Fibroblast of lung (primary cell): ENCODE results near the gene PXYLP1. TPM values are rescaled to one million over a fixed set of nuclear protein-coding genes. Genes with fewer than 3 reads are reported as not detected.

Experiments
- DNase-seq, 2 donors: peaks; one replicate each; pipeline versions ENCODE4 v3.0.0 to v3.0.0-alpha.2; 2010; ENCODE audit warnings: low read depth in 2 of 2
- H2AFZ ChIP-seq: 2 replicates; pipeline ENCODE4 v1.5.1; 2012; ENCODE audit warnings: low read length, control low read depth, inconsistent platforms
- H3K27ac ChIP-seq: 2 replicates; pipeline ENCODE4 v1.5.1; 2011; ENCODE audit warnings: low read length, control low read depth; ENCODE audit not compliant: insufficient read depth
- H3K27me3 ChIP-seq: 2 replicates; pipeline ENCODE4 v1.5.1; 2011; ENCODE audit warnings: mild to moderate bottlenecking, low read length; ENCODE audit not compliant: control insufficient read depth, insufficient read depth
- H3K36me3 ChIP-seq: 2 replicates; pipeline ENCODE4 v1.5.1; 2011; ENCODE audit warnings: low read length; ENCODE audit not compliant: control insufficient read depth, insufficient read depth
- H3K4me1 ChIP-seq: 2 replicates; pipeline ENCODE4 v1.5.1; 2011; ENCODE audit warnings: low read length; ENCODE audit not compliant: control insufficient read depth, insufficient read depth; ENCODE audit errors: extremely low read depth
- H3K4me2 ChIP-seq: 2 replicates; pipeline ENCODE4 v1.5.1; 2011; ENCODE audit warnings: low read length, control low read depth; ENCODE audit not compliant: insufficient read depth; ENCODE audit errors: extremely low read depth
- H3K4me3 ChIP-seq, 4 experiments: fragments of 200-600 bp in 1 of 4; sonication (generic) in 1 of 4; replicated peaks in 1 of 4; 2 replicates each; pipeline ENCODE4 v1.5.1; 2011 to 2016; ENCODE audit warnings: low read length in 4 of 4, low read depth in 3 of 4, mild to moderate bottlenecking in 3 of 4, control low read depth in 2 of 4, inconsistent platforms in 1 of 4, mixed read lengths in 1 of 4; ENCODE audit not compliant: insufficient read depth in 1 of 4; ENCODE audit errors: control extremely low read depth in 1 of 4
- H3K79me2 ChIP-seq: 2 replicates; pipeline ENCODE4 v1.5.1; 2012; ENCODE audit warnings: mild to moderate bottlenecking, low read length, inconsistent platforms; ENCODE audit not compliant: control insufficient read depth, insufficient read depth
- H3K9ac ChIP-seq: 2 replicates; pipeline ENCODE4 v1.5.1; 2011; ENCODE audit warnings: mild to moderate bottlenecking, low read length, control low read depth; ENCODE audit not compliant: insufficient read depth
- H3K9me3 ChIP-seq: 2 replicates; pipeline ENCODE4 v1.5.1; 2012; ENCODE audit warnings: low read depth, low read length; ENCODE audit not compliant: control insufficient read depth, insufficient read depth
- H4K20me1 ChIP-seq: 2 replicates; pipeline ENCODE4 v1.5.1; 2011; ENCODE audit warnings: low read length; ENCODE audit not compliant: control insufficient read depth, insufficient read depth; ENCODE audit errors: extremely low read depth
- EZH2 ChIP-seq: IDR thresholded peaks from 2 replicates; pipeline ENCODE4 v1.5.1; 2012; ENCODE audit warnings: low read length, control low read depth, mild to moderate bottlenecking; ENCODE audit errors: missing control alignments
- polyA plus RNA-seq, 2 donors: library from polyadenylated mRNA; depleted of rRNA in 1 of 2; stranded (reverse) in 1 of 2; unstranded in 1 of 2; fragments of >200 nt; gene quantifications; 2 replicates each; pipeline ENCODE4 v1.2.1, GENCODE V29; 2011 to 2012; ENCODE audit warnings: missing spikeins in 1 of 2
- total RNA-seq: library from RNA; depleted of rRNA; stranded (reverse); fragments of >200 nt; gene quantifications from 2 replicates; pipeline ENCODE4 v1.2.1, GENCODE V29; 2014
- TF ChIP-seq, protein P1 (sequence below), 2 donors: IDR thresholded peaks in 1 of 2; conservative IDR thresholded peaks in 1 of 2; 1 replicate in 1 of 2; 2 replicates in 1 of 2; pipeline ENCODE4 v1.5.1; 2011 to 2012; ENCODE audit warnings: low read length in 2 of 2, control low read depth in 1 of 2, inconsistent platforms in 1 of 2, low read depth in 1 of 2, mild to moderate bottlenecking in 1 of 2

Gene PXYLP1
- total and polyA plus RNA-seq, 2 donors (not counting 1 experiment from before 2014, with no cell fraction given), result 5.1 to 7.0 TPM

DNA sequence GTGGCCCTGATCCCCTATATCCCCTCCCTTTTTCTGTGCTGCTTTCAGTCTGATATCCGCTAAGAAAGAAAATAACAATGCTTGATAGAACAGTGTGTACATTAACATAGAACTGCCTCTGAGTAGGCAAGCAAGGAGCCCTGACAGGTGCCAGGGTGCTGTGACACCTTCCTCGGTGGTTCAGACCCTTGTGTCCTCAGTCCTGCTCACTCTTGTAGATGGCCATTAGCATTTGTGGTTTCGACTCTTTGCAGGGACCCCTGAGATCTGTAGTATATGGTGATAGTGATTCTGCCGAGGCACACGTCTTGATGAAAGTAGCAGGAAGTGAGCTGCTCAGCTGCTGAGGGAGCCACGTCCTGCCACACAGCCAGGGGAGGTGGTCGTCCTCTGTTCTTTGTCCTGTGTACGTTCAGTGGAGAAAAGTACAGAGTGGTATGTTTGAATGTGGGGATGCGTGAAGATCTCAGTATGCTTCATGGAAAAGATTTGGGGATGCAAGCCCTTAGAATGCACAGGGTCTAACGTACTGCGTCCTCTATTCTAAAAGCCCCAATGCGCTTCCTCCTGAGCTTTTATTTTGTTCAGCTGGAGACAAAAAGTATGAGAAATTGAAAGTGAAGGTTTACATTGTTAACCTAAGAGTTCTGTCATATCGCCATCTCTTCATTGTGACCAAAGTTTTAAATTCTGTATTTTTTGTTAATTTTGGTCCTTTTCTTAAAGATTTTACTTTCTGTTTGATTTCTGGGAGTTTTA lies 35.4 kb downstream of the PXYLP1 start:
- no peak overlapping the region for H3K4me2 ChIP-seq
- H3K79me2 ChIP-seq, result no peaks in the 10 kb centered on the region
- no peaks in the 10 kb centered on the region for H4K20me1 ChIP-seq
- H3K9ac ChIP-seq, result no peak overlapping the region
- H3K4me1 ChIP-seq, result no peaks in the 10 kb centered on the region
- no peak overlapping the region for H2AFZ ChIP-seq
- H3K9me3 ChIP-seq, result no peaks in the 10 kb centered on the region
- TF ChIP-seq, protein P1, sequence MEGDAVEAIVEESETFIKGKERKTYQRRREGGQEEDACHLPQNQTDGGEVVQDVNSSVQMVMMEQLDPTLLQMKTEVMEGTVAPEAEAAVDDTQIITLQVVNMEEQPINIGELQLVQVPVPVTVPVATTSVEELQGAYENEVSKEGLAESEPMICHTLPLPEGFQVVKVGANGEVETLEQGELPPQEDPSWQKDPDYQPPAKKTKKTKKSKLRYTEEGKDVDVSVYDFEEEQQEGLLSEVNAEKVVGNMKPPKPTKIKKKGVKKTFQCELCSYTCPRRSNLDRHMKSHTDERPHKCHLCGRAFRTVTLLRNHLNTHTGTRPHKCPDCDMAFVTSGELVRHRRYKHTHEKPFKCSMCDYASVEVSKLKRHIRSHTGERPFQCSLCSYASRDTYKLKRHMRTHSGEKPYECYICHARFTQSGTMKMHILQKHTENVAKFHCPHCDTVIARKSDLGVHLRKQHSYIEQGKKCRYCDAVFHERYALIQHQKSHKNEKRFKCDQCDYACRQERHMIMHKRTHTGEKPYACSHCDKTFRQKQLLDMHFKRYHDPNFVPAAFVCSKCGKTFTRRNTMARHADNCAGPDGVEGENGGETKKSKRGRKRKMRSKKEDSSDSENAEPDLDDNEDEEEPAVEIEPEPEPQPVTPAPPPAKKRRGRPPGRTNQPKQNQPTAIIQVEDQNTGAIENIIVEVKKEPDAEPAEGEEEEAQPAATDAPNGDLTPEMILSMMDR (conservative IDR thresholded peaks at IDR 0.05 in 1 of 2, IDR thresholded peaks at IDR 0.05 in 1 of 2; ENCODE audit: low read depth in 1 of 2, low read length in 2 of 2), result no peak
- TF ChIP-seq EZH2, result no peak
- no peak for DNase-seq
- H3K4me3 ChIP-seq, result no peak overlapping the region
- no peaks in the 10 kb centered on the region for H3K36me3 ChIP-seq
- H3K27ac ChIP-seq, result no peak overlapping the region
- H3K27me3 ChIP-seq, result no peaks in the 10 kb centered on the region

DNA sequence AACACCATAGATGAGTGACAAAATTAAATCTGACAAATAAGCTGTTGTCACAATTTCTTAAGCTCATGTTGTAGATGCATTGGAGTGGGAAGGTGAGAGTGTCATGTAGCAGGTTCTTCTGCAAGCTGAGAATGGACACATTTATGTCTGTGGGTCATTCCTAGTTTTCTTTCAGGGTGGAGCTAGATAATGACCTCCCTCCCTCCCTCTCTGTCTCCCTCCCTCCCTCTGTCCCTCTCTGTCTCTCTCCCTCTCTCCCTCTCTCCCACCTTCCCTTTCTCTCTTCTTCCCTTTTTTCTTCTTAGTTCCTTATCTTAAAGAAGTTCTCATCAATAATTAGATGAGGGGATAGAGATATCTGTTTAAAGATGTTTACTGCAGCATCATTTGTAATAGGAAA lies 36.0 kb downstream of the PXYLP1 start:
- Histone ChIP-seq H3K9me3 (no peaks in the 10 kb centered on the region), H3K9ac (no peak overlapping the region), H4K20me1 (no peaks in the 10 kb centered on the region), H3K27me3 (no peaks in the 10 kb centered on the region), H2AFZ (no peak overlapping the region), H3K79me2 (no peaks in the 10 kb centered on the region), H3K4me3 (no peak overlapping the region), H3K4me1 (no peaks in the 10 kb centered on the region), H3K4me2 (no peak overlapping the region), H3K36me3 (no peaks in the 10 kb centered on the region), H3K27ac (no peak overlapping the region)
- TF ChIP-seq, protein P1 (conservative IDR thresholded peaks at IDR 0.05 in 1 of 2, IDR thresholded peaks at IDR 0.05 in 1 of 2; ENCODE audit: low read depth in 1 of 2, low read length in 2 of 2), result no peak
- TF ChIP-seq EZH2, result no peak
- DNase-seq, result no peak

DNA sequence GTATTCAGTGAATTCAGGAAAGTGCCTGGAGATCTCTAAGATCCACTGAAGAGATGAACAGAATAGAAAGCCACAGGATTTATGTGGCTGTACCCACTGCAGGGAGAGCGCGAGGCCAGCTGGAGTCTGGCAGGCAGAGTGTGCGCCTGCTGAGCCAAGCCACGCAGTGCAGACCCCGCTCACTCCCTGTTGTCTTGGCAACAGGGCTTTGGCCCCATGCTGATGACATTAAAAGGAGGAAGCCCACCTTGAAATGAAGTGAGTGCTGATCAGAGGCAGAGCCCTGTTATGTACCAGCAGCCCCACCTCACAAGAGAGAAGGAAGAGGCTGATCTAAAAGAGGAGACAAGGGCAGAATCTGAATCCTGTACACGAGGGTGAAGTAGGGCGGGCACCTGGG lies 36.7 kb downstream of the PXYLP1 start:
- Histone ChIP-seq H3K9me3 (no peaks in the 10 kb centered on the region), H3K9ac (no peak overlapping the region), H3K4me3 (no peak overlapping the region), H4K20me1 (no peaks in the 10 kb centered on the region), H3K79me2 (no peaks in the 10 kb centered on the region), H3K27me3 (no peaks in the 10 kb centered on the region), H2AFZ (no peak overlapping the region), H3K4me2 (no peak overlapping the region), H3K36me3 (no peaks in the 10 kb centered on the region), H3K27ac (no peak overlapping the region), H3K4me1 (no peaks in the 10 kb centered on the region)
- DNase-seq, result no peak
- no peak for TF ChIP-seq EZH2
- TF ChIP-seq, protein P1 (conservative IDR thresholded peaks at IDR 0.05 in 1 of 2, IDR thresholded peaks at IDR 0.05 in 1 of 2; ENCODE audit: low read depth in 1 of 2, low read length in 2 of 2), result no peak
